Measurements from ENCODE around the gene ARCN1.

The ARCN1 gene

GRCh38 chr11:118644496-118644895 is 72.3 kb downstream of the ARCN1 start:
- Histone ChIP-seq H3K4me1 (ENCODE audit: insufficient read depth, low read length) (no peaks in the 10 kb centered on the region), H3K9ac (ENCODE audit: low read depth, low read length) (no peak overlapping the region), H3K36me3 (ENCODE audit: insufficient read depth, low read length) (no peaks in the 10 kb centered on the region), H2AFZ (ENCODE audit: low read depth, low read length) (no peak overlapping the region), H3K4me2 (ENCODE audit: insufficient read depth, low read length) (no peak overlapping the region), H3K4me3 (ENCODE audit: low read depth in 1 of 2, low read length in 2 of 2) (no peak overlapping the region), H4K20me1 (ENCODE audit: insufficient read depth, low read length) (no peaks in the 10 kb centered on the region; the same call in 1 of the 2 replicates), H3K9me3 (ENCODE audit: insufficient read depth, low read length, severe bottlenecking) (no peaks in the 10 kb centered on the region), H3K79me2 (ENCODE audit: insufficient read depth, low read length) (no peaks in the 10 kb centered on the region), H3K27ac (ENCODE audit: low read length) (no peak overlapping the region), H3K27me3 (ENCODE audit: insufficient read depth, low read length, poor library complexity) (no peaks in the 10 kb centered on the region)
- DNase-seq = no peak
- no peak for ATAC-seq (ENCODE audit: insufficient read depth, low read depth)
- TF ChIP-seq CTCF (IDR thresholded peaks at IDR 0.05; ENCODE audit: borderline replicate concordance, extremely low read depth, low read length, poor library complexity, severe bottlenecking) = no peak
- TF ChIP-seq EZH2 (IDR thresholded peaks at IDR 0.05; ENCODE audit: borderline replicate concordance, low read depth, low read length, severe bottlenecking) = no peak

GRCh38 chr11:118645066-118645715 is 73.0 kb downstream of the ARCN1 start:
- Histone ChIP-seq H3K9me3 (ENCODE audit: insufficient read depth, low read length, severe bottlenecking) (no peaks in the 10 kb centered on the region), H3K4me1 (ENCODE audit: insufficient read depth, low read length) (no peaks in the 10 kb centered on the region), H3K27ac (ENCODE audit: low read length) (no peak overlapping the region), H2AFZ (ENCODE audit: low read depth, low read length) (no peak overlapping the region), H3K4me2 (ENCODE audit: insufficient read depth, low read length) (no peak overlapping the region), H3K79me2 (ENCODE audit: insufficient read depth, low read length) (no peaks in the 10 kb centered on the region), H3K27me3 (ENCODE audit: insufficient read depth, low read length, poor library complexity) (no peaks in the 10 kb centered on the region), H3K9ac (ENCODE audit: low read depth, low read length) (no peak overlapping the region), H3K4me3 (ENCODE audit: low read depth in 1 of 2, low read length in 2 of 2) (no peak overlapping the region), H3K36me3 (ENCODE audit: insufficient read depth, low read length) (no peaks in the 10 kb centered on the region), H4K20me1 (ENCODE audit: insufficient read depth, low read length) (no peaks in the 10 kb centered on the region; the same call in 1 of the 2 replicates)
- no peak for DNase-seq
- ATAC-seq (ENCODE audit: insufficient read depth, low read depth) = no peak
- TF ChIP-seq EZH2 (IDR thresholded peaks at IDR 0.05; ENCODE audit: borderline replicate concordance, low read depth, low read length, severe bottlenecking) (no peak), CTCF (IDR thresholded peaks at IDR 0.05; ENCODE audit: borderline replicate concordance, extremely low read depth, low read length, poor library complexity, severe bottlenecking) (no peak)

- TF ChIP-seq EZH2 (IDR thresholded peaks at IDR 0.05; ENCODE audit: borderline replicate concordance, low read depth, low read length, severe bottlenecking) = no peak
- no peak for TF ChIP-seq CTCF (IDR thresholded peaks at IDR 0.05; ENCODE audit: borderline replicate concordance, extremely low read depth, low read length, poor library complexity, severe bottlenecking)
- H3K27ac ChIP-seq (ENCODE audit: low read length) = no peak overlapping the region
- no peaks in the 10 kb centered on the region; the same call in 1 of the 2 replicates for H4K20me1 ChIP-seq (ENCODE audit: insufficient read depth, low read length)
- no peaks in the 10 kb centered on the region for H3K9me3 ChIP-seq (ENCODE audit: insufficient read depth, low read length, severe bottlenecking)
- H3K4me3 ChIP-seq (ENCODE audit: low read depth in 1 of 2, low read length in 2 of 2) = no peak overlapping the region
- H3K9ac ChIP-seq (ENCODE audit: low read depth, low read length) = no peak overlapping the region
- no peak overlapping the region for H3K4me2 ChIP-seq (ENCODE audit: insufficient read depth, low read length)
- no peak for ATAC-seq (ENCODE audit: insufficient read depth, low read depth)
- no peaks in the 10 kb centered on the region for H3K36me3 ChIP-seq (ENCODE audit: insufficient read depth, low read length)
- no peaks in the 10 kb centered on the region for H3K4me1 ChIP-seq (ENCODE audit: insufficient read depth, low read length)
- H2AFZ ChIP-seq (ENCODE audit: low read depth, low read length) = no peak overlapping the region
- no peaks in the 10 kb centered on the region for H3K27me3 ChIP-seq (ENCODE audit: insufficient read depth, low read length, poor library complexity)
- no peak for DNase-seq
- H3K79me2 ChIP-seq (ENCODE audit: insufficient read depth, low read length) = no peaks in the 10 kb centered on the region
Observed at GRCh38 chr11:118646393-118646792, 74.2 kb downstream of the ARCN1 start.

Measured in DND-41 (cell line).